ENCODE measurements around the gene MIB2.
"Not testable (repeated sequence)": the region's sequence is repeated elsewhere in the genome, so short reads cannot be mapped to it uniquely, and the experiment has no call there.

- TF ChIP-seq CTCF, POLR2A, EP300 (IDR thresholded peaks at IDR 0.05): not testable (repeated sequence)
These were observed 32.4 kb downstream of the MIB2 start for GRCh38 chr1:1647567-1648241.

Measured in tibial nerve (tissue), 4 donors.